GM19328 (cell line): ENCODE results near the gene FOXP4.

Source experiments
- ATAC-seq: cut with Tn5 transposase; IDR thresholded peaks from one replicate; pipeline ENCODE4 v1.9.1; 2021; ENCODE audit warnings: mild to moderate bottlenecking, moderate library complexity; ENCODE audit not compliant: unreplicated experiment

Gene FOXP4

GRCh38 chr6:41546866-41547798 lies 951 bp downstream of the FOXP4 start:
- ATAC-seq, result no peak

GRCh38 chr6:41547799-41548097 lies 1.6 kb downstream of the FOXP4 start:
- ATAC-seq, result no peak

GRCh38 chr6:41548098-41548840 lies 2.1 kb downstream of the FOXP4 start:
- no peak for ATAC-seq

GRCh38 chr6:41548841-41549642 lies 2.9 kb downstream of the FOXP4 start:
- no peak for ATAC-seq

GRCh38 chr6:41549673-41550072 lies 3.5 kb downstream of the FOXP4 start:
- no peak for ATAC-seq

GRCh38 chr6:41551086-41551700 lies 5.0 kb downstream of the FOXP4 start:
- no peak for ATAC-seq

- no peak for ATAC-seq
Measured at GRCh38 chr6:41551857-41552256, 5.7 kb downstream of the FOXP4 start.

- ATAC-seq, result no peak
Measured at GRCh38 chr6:41552723-41553122, 6.5 kb downstream of the FOXP4 start.

GRCh38 chr6:41553405-41553999 lies 7.3 kb downstream of the FOXP4 start:
- no peak for ATAC-seq

GRCh38 chr6:41555326-41556300 lies 9.4 kb downstream of the FOXP4 start:
- no peak for ATAC-seq

- no peak for ATAC-seq
Measured at GRCh38 chr6:41557335-41557734, 11.2 kb downstream of the FOXP4 start.

GRCh38 chr6:41558033-41558807 lies 12.0 kb downstream of the FOXP4 start:
- no peak for ATAC-seq

- no peak for ATAC-seq
Measured at GRCh38 chr6:41559655-41560427, 13.7 kb downstream of the FOXP4 start.

GRCh38 chr6:41560431-41561192 lies 14.4 kb downstream of the FOXP4 start:
- peak; percentile 54 for ATAC-seq

GRCh38 chr6:41561416-41561815 lies 15.2 kb downstream of the FOXP4 start:
- ATAC-seq, result no peak

GRCh38 chr6:41561931-41562911 lies 16.0 kb downstream of the FOXP4 start:
- no peak for ATAC-seq
